GM06990 (cell line): ENCODE data around the gene EPHB1.

Experiments used
- DNase-seq: peaks from one replicate; pipeline ENCODE4 v3.0.0-alpha.2; 2011; ENCODE audit not compliant: insufficient read length; ENCODE audit errors: extremely low read depth
- H3K27me3 ChIP-seq: replicated peaks from 2 replicates; pipeline ENCODE4 v1.6.0; 2011; ENCODE audit warnings: low read length; ENCODE audit not compliant: control insufficient read depth, insufficient read depth
- H3K36me3 ChIP-seq: 2 replicates; pipeline ENCODE4 v1.5.1; 2011; ENCODE audit warnings: low read length; ENCODE audit not compliant: control insufficient read depth, insufficient read depth
- H3K4me3 ChIP-seq: replicated peaks from 2 replicates; pipeline ENCODE4 v1.5.1; 2011; ENCODE audit warnings: low read depth, mild to moderate bottlenecking, control low read depth, low read length
- CTCF ChIP-seq: IDR thresholded peaks from 2 replicates; pipeline ENCODE4 v1.5.1; 2011; ENCODE audit warnings: low read length, control low read depth, mild to moderate bottlenecking, inconsistent platforms; ENCODE audit not compliant: insufficient read depth, poor library complexity, severe bottlenecking

The EPHB1 gene

GRCh38 chr3:134801204-134801958 lies 6.3 kb downstream of the EPHB1 start:
- DNase-seq: no peak
- TF ChIP-seq CTCF: no peak
- Histone ChIP-seq H3K36me3 (no peaks in the 10 kb centered on the region), H3K27me3 (no peaks in the 10 kb centered on the region; the same call in 1 of the 2 replicates), H3K4me3 (no peak overlapping the region)

DNA sequence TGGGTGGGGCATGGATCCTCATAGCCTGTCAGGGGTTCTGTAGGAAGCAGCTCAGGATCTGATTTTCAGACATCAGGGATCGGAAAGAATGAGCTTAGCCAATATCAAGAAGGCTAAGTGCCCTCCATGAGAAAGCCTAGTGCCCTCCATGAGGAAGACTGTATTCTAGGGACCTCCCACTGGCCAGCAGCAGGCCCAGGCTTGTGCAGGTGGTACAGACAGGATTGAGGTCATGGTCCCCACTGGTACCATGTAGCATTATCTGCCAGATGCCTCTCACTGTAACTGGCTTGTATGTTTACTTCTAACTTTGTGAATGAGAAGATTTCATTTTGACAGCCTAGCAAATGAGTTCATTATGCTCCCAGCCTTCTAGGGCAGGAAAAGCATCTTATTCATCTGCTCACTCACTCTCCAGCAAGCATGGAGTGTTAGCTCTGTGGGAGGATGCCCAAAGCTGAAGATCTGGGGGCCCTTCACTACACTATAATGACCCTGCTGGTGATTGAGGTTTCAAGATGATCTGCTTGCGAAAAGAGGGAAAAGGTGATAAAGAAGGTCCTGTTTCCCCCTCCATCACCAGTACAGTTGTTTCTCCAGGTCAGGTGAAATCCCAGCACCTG lies 7.5 kb downstream of the EPHB1 start:
- Histone ChIP-seq H3K27me3 (no peaks in the 10 kb centered on the region), H3K36me3 (no peaks in the 10 kb centered on the region), H3K4me3 (no peak overlapping the region)
- DNase-seq: no peak
- no peak for TF ChIP-seq CTCF

- Histone ChIP-seq H3K36me3 (no peaks in the 10 kb centered on the region), H3K27me3 (no peaks in the 10 kb centered on the region), H3K4me3 (no peak overlapping the region)
- no peak for TF ChIP-seq CTCF
- peak; percentile 15 for DNase-seq
Measured at GRCh38 chr3:134803051-134803505, 8.0 kb downstream of the EPHB1 start.

DNA sequence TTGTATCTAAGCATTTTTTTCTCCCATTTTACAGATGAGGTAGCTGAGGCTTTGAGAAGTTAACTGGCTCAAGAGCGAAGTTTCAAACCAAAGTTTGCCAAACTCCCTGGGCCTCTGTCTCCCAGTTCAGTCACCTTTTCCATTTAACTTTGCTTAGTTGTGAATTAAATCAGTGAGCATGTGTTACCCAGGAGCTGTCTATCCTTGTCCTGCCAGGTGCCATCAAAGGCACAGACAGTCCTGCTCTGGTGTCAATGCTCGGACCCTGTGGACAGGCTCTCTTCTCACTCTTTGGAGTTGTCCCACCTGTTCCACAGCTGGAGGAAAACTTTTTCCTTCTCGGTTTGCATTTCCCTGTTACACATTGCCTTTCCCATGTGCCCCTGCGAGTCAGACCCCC lies 8.6 kb downstream of the EPHB1 start:
- H3K27me3 ChIP-seq: no peaks in the 10 kb centered on the region

More for the DNA sequence above, 8.6 kb downstream of the EPHB1 start:
- H3K36me3 ChIP-seq: no peaks in the 10 kb centered on the region
- H3K4me3 ChIP-seq: no peak overlapping the region
- DNase-seq: no peak
- TF ChIP-seq CTCF: no peak
